NCI-H524 (cell line): Measurements from ENCODE around the gene OAS1.
"Not testable (repeated sequence)": the region's sequence is repeated elsewhere in the genome, so short reads cannot be mapped to it uniquely, and the experiment has no call there.

Experiments
- DNase-seq, 2 experiments: peaks; one replicate each; lab custom pipeline; 2025; lab: John Stamatoyannopoulos, UW

OAS1 gene

GRCh38 chr12:112937741-112938719 lies 31.3 kb downstream of the OAS1 start, which contains the start of gene OAS3:
Gene OAS3 (plus strand): TSS chr12:112938474. CDS start chr12:112938531, 57 bp downstream.
- DNase-seq = peak in 1 of 2 experiments; percentile 30

GRCh38 chr12:112938751-112939150 lies 32.0 kb downstream of the OAS1 start:
- no peak for DNase-seq

- DNase-seq = no peak
These were observed 33.1 kb downstream of the OAS1 start for GRCh38 chr12:112939761-112940381.

GRCh38 chr12:112941528-112942335 lies 35.0 kb downstream of the OAS1 start:
- DNase-seq = no peak

GRCh38 chr12:112942572-112942971 lies 35.8 kb downstream of the OAS1 start:
- no peak for DNase-seq

- no peak for DNase-seq
These were observed 37.4 kb downstream of the OAS1 start for GRCh38 chr12:112944024-112944690.

GRCh38 chr12:112945515-112945914 lies 38.8 kb downstream of the OAS1 start:
- no peak for DNase-seq

GRCh38 chr12:112946236-112947000 lies 39.7 kb downstream of the OAS1 start:
- peak; percentile 11 to 42 for DNase-seq

- no peak for DNase-seq
These were observed 40.6 kb downstream of the OAS1 start for GRCh38 chr12:112947314-112947713.

- DNase-seq = no peak
These were observed 41.0 kb downstream of the OAS1 start for GRCh38 chr12:112947761-112948160.

GRCh38 chr12:112948806-112949205 lies 42.0 kb downstream of the OAS1 start:
- no peak for DNase-seq

GRCh38 chr12:112950701-112951100 lies 43.9 kb downstream of the OAS1 start:
- no peak for DNase-seq

GRCh38 chr12:112957125-112957524 lies 50.4 kb downstream of the OAS1 start:
- DNase-seq = not testable (repeated sequence)

- no peak for DNase-seq
These were observed 54.3 kb downstream of the OAS1 start for GRCh38 chr12:112961074-112961473.

- DNase-seq = no peak
These were observed 54.8 kb downstream of the OAS1 start for GRCh38 chr12:112961536-112961935.

GRCh38 chr12:112962561-112962960 lies 55.8 kb downstream of the OAS1 start:
- no peak for DNase-seq

GRCh38 chr12:112963227-112963861 lies 56.6 kb downstream of the OAS1 start:
- no peak for DNase-seq

- DNase-seq = no peak
These were observed 57.4 kb downstream of the OAS1 start for GRCh38 chr12:112964067-112964670.

- no peak for DNase-seq
These were observed 58.2 kb downstream of the OAS1 start for GRCh38 chr12:112964915-112965314.

GRCh38 chr12:112965643-112966042 lies 58.9 kb downstream of the OAS1 start:
- no peak for DNase-seq
